Activated naive CD4-positive, alpha-beta T cell treated with anti-CD3 and anti-CD28 coated beads for 36 hours (primary cell): Measurements from ENCODE around the gene GPHB5. TPM values are rescaled to one million over a fixed set of nuclear protein-coding genes. Genes with fewer than 3 reads are reported as not detected.
"Not testable (repeated sequence)": the region's sequence is repeated elsewhere in the genome, so short reads cannot be mapped to it uniquely, and the experiment has no call there.

ENCODE experiments used
- CTCF ChIA-PET: fragments of 350-600 bp; sonication (Branson Sonifier 250); formaldehyde crosslinking; loops from one replicate; lab custom pipeline; 2021; ENCODE audit warnings: antibody characterized with exemption; lab: Charles Lee
- DNase-seq: peaks from one replicate; pipeline ENCODE4 v3.0.0-alpha.2; 2020
- H3K27ac Mint-ChIP-seq: one replicate; pipeline ENCODE4 v1.8.0; 2021; ENCODE audit warnings: mild to moderate bottlenecking, mixed read lengths
- H3K27me3 Mint-ChIP-seq: one replicate; pipeline ENCODE4 v1.8.0; 2021; ENCODE audit warnings: low read depth, mixed read lengths
- H3K36me3 Mint-ChIP-seq: one replicate; pipeline ENCODE4 v1.8.0; 2021; ENCODE audit warnings: low read depth, mixed read lengths
- H3K4me1 Mint-ChIP-seq: one replicate; pipeline ENCODE4 v1.8.0; 2021; ENCODE audit warnings: low read depth, mixed read lengths
- H3K4me3 Mint-ChIP-seq: one replicate; pipeline ENCODE4 v1.8.0; 2021; ENCODE audit warnings: mild to moderate bottlenecking, moderate library complexity, mixed read lengths
- H3K9me3 Mint-ChIP-seq: one replicate; pipeline ENCODE4 v1.8.0; 2021; ENCODE audit warnings: mixed read lengths
- intact Hi-C: fragments of 100-400 bp; cut with micrococcal nuclease; formaldehyde crosslinking; loops from one replicate; pipeline ENCODE4 v1.15.1; 2023
- total RNA-seq, 2 experiments: library from RNA; stranded (reverse); gene quantifications; one replicate each; pipeline ENCODE4 v1.2.3, GENCODE V29; 2021

GPHB5 gene
- total RNA-seq, 2 experiments from 2014 or later, result not detected

DNA sequence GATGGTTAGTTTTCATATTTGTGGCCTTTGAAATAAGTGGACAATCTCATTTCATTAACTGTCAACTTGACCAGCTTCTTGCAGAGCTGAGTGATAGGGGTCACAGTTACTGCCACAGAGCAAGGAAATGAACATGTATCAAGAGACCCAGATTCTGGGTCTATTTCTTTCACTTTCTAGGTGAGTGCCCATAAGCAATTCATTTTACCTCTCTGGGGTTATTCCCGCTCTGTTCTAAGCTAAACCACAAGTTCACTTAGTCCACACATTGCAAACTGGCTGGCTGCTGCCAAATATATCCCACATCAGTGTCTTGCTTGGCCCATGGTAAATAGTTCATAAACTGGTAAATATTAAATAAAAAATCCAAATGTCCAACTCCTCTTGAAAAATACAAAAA, 29.9 kb downstream of the GPHB5 start:
- Mint-ChIP-seq H3K4me1 (no peaks in the 10 kb centered on the region), H3K36me3 (no peaks in the 10 kb centered on the region), H3K9me3 (no peaks in the 10 kb centered on the region), H3K27me3 (peaks cover 10% of the 10 kb centered on the region), H3K4me3 (no peak overlapping the region), H3K27ac (no peak overlapping the region)
- intact Hi-C loops, result no loop called here
- CTCF ChIA-PET, result no interaction called here
- no peak for DNase-seq

DNA sequence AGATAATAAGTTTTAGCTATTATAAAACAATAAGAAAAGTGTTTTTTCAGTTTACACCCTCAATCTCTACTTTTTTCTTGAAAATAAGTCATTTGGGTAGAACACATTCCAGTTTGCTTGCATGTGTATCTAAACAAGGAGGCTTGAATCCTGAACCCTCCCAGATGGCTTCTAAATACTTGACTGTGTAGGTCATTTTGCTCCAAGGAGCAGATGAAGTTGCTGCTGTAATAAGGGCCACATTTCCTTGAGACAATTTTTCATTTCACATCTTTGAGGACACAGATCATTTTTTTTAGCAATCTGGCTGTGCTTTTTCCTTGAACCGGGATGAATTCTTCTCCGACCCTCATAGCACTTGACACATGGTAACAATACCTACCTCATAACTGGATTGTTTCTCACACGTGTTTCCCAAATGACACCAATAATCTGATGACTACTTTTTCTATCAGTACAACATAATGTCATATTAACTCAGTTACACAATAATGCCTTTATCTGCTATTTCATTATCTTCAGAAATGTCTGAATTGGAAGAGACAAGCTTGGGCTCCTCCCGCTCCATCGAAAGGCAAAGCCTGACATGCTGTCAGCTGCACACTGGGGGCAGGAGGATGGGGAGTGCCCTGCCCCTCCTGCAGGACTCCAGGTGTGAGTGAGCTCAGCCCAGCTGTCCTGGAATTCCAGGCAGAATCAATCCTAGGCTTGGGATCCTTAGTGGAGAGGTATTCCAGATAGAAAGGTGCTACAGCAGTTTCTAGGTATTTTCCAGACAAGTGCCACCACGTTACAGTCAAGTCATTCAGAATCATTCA, 30.9 kb downstream of the GPHB5 start:
- H3K27me3 Mint-ChIP-seq, result peaks cover 6% of the 10 kb centered on the region
- H3K36me3 Mint-ChIP-seq, result no peaks in the 10 kb centered on the region
- DNase-seq, result no peak
- no peaks in the 10 kb centered on the region for H3K4me1 Mint-ChIP-seq
- H3K4me3 Mint-ChIP-seq, result no peak overlapping the region
- intact Hi-C loops, result no loop called here
- H3K27ac Mint-ChIP-seq, result no peak overlapping the region
- no peaks in the 10 kb centered on the region for H3K9me3 Mint-ChIP-seq
- CTCF ChIA-PET, result interaction anchor here (0.5 kb wide), 1 partner anchor 159 kb away, joined by 3 read pairs; no protein-coding TSS in a partner anchor

DNA sequence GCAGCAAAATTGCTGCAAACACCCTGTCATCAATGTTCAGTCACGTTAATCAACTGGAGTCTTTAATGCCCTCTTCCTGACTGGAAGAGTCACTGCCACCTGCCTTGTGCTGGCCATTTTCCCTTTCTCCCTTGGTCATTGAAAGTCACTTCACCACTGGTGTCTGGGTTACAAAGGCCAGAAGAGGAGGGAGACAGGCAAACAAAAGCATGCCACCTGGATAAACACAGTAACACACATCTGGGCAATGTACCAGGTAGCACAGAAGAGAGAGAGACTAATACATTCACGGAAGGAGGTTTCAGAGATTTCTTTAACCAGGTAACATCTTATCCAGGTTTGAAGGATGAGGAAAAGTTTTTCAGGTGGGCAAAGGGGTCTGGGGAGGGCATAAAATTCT, 32.7 kb downstream of the GPHB5 start:
- Mint-ChIP-seq H3K27ac (no peak overlapping the region), H3K36me3 (no peaks in the 10 kb centered on the region), H3K4me3 (no peak overlapping the region), H3K4me1 (no peaks in the 10 kb centered on the region), H3K27me3 (peaks cover 4% of the 10 kb centered on the region), H3K9me3 (no peaks in the 10 kb centered on the region)
- intact Hi-C loops, result no loop called here
- DNase-seq, result no peak
- CTCF ChIA-PET, result no interaction called here

- no peaks in the 10 kb centered on the region for H3K27me3 Mint-ChIP-seq
- no peak overlapping the region for H3K27ac Mint-ChIP-seq
- intact Hi-C loops, result no loop called here
- H3K4me1 Mint-ChIP-seq, result no peaks in the 10 kb centered on the region
- H3K4me3 Mint-ChIP-seq, result no peak overlapping the region
- H3K36me3 Mint-ChIP-seq, result no peaks in the 10 kb centered on the region
- CTCF ChIA-PET, result interaction anchor here (1.4 to 1.6 kb wide), 2 partner anchors 8 to 1105 kb away, joined by 3 read pairs; no protein-coding TSS in a partner anchor
- H3K9me3 Mint-ChIP-seq, result no peaks in the 10 kb centered on the region
- no peak for DNase-seq
Measured at GRCh38 chr14:63283884-63284248, 34.9 kb downstream of the GPHB5 start.

- H3K4me3 Mint-ChIP-seq, result no peak overlapping the region
- no peaks in the 10 kb centered on the region for H3K9me3 Mint-ChIP-seq
- no peaks in the 10 kb centered on the region for H3K36me3 Mint-ChIP-seq
- no peak for DNase-seq
- no peaks in the 10 kb centered on the region for H3K27me3 Mint-ChIP-seq
- H3K27ac Mint-ChIP-seq, result no peak overlapping the region
- intact Hi-C loops, result no loop called here
- H3K4me1 Mint-ChIP-seq, result no peaks in the 10 kb centered on the region
- CTCF ChIA-PET, result interaction anchor here (0.5 to 1.6 kb wide), 3 partner anchors 7 to 1104 kb away, joined by 3 read pairs; no protein-coding TSS in a partner anchor
Measured at GRCh38 chr14:63282997-63283883, 35.5 kb downstream of the GPHB5 start.

GRCh38 chr14:63279933-63280332, 38.8 kb downstream of the GPHB5 start:
- H3K27me3 Mint-ChIP-seq, DNase-seq, H3K27ac Mint-ChIP-seq, H3K9me3 Mint-ChIP-seq, H3K36me3 Mint-ChIP-seq, H3K4me1 Mint-ChIP-seq, H3K4me3 Mint-ChIP-seq: not testable (repeated sequence)
- intact Hi-C loops, result loop anchor here (10.0 kb wide), 2 partner anchors 1385 to 1815 kb away; no protein-coding TSS in a partner anchor
- CTCF ChIA-PET, result interaction anchor here (0.7 kb wide), 1 partner anchor 274 kb away, joined by 3 read pairs; no protein-coding TSS in a partner anchor

DNA sequence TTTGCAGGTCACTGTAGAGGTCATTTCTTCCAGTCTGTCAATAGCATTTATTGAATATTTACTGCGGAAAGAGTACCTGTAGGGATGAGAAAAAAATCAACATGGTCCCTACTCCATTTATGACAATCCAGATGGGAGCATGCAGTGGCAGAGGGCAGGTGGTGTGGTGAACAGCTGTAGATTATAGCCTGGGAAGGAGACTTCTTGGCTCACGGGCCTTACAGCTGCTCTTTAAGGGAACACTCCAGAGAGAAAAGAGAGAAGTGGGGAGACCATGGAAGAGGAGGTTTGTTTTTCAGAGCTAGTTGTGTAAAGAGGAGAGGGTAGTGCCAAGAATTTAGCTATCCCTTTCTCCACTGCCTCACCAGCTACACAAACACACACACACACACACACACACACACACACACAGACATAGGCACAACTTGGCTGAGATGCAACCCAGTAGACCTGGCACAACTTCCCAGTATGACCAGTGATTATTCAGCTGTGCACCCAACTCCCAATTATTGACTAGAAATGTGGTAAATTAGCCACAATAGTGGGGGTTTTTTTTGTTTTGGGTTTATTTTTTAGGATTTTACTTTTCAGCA, 41.0 kb downstream of the GPHB5 start:
- Mint-ChIP-seq H3K36me3 (no peaks in the 10 kb centered on the region), H3K27ac (no peak overlapping the region), H3K9me3 (no peaks in the 10 kb centered on the region), H3K4me3 (no peak overlapping the region), H3K27me3 (no peaks in the 10 kb centered on the region), H3K4me1 (no peaks in the 10 kb centered on the region)
- intact Hi-C loops, result loop anchor here (10.0 kb wide), 2 partner anchors 1383 to 1813 kb away; no protein-coding TSS in a partner anchor
- CTCF ChIA-PET, result interaction anchor here (0.7 to 2.2 kb wide), 5 partner anchors 16 to 1095 kb away, joined by 3 to 5 read pairs (median 3); no protein-coding TSS in a partner anchor
- no peak for DNase-seq

- peaks cover 2% of the 10 kb centered on the region for H3K27me3 Mint-ChIP-seq
- intact Hi-C loops, result loop anchor here (1.0 to 10.0 kb wide), 5 partner anchors 102 to 1812 kb away; no protein-coding TSS in a partner anchor
- CTCF ChIA-PET, result interaction anchor here (0.7 to 2.2 kb wide), 5 partner anchors 15 to 1098 kb away, joined by 3 to 5 read pairs (median 3); no protein-coding TSS in a partner anchor
- no peaks in the 10 kb centered on the region for H3K36me3 Mint-ChIP-seq
- no peaks in the 10 kb centered on the region for H3K9me3 Mint-ChIP-seq
- DNase-seq, result no peak
- H3K27ac Mint-ChIP-seq, result no peak overlapping the region
- no peak overlapping the region for H3K4me3 Mint-ChIP-seq
- no peaks in the 10 kb centered on the region for H3K4me1 Mint-ChIP-seq
Measured at GRCh38 chr14:63276492-63277342, 42.0 kb downstream of the GPHB5 start.

DNA sequence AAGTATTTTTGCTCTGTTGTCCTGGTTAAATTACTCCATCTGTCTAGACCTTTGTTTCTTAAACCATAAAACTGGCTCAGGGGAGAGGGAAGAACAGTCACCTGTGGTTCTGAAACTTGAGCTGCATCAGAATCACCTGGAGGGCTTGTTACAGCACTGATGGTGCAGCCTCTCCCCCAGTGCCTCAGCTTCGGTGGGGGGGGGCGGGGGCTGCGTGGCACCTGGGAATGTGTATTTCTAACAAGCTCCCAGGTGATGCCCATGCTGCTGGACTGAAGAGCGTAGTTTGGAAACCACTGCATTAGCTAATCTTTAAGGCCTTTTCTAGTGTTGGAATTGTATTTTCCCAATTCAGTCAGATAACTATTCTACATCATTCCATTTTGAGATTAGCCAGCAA, 42.7 kb downstream of the GPHB5 start:
- Mint-ChIP-seq H3K4me1 (no peaks in the 10 kb centered on the region), H3K36me3 (no peaks in the 10 kb centered on the region), H3K27me3 (peaks cover 2% of the 10 kb centered on the region), H3K9me3 (no peaks in the 10 kb centered on the region), H3K4me3 (no peak overlapping the region), H3K27ac (no peak overlapping the region)
- CTCF ChIA-PET, result interaction anchor here (0.8 to 2.2 kb wide), 4 partner anchors 8 to 1113 kb away, joined by 3 to 5 read pairs (median 4); no protein-coding TSS in a partner anchor
- intact Hi-C loops, result loop anchor here (1.0 to 10.0 kb wide), 5 partner anchors 102 to 1811 kb away; no protein-coding TSS in a partner anchor
- DNase-seq, result no peak

GRCh38 chr14:63275611-63276010, 43.1 kb downstream of the GPHB5 start:
- H3K4me1 Mint-ChIP-seq, result no peaks in the 10 kb centered on the region
- CTCF ChIA-PET, result interaction anchor here (0.8 to 2.2 kb wide), 4 partner anchors 8 to 1112 kb away, joined by 3 to 5 read pairs (median 4); no protein-coding TSS in a partner anchor
- DNase-seq, result no peak

More at GRCh38 chr14:63275611-63276010, 43.1 kb downstream of the GPHB5 start:
- H3K36me3 Mint-ChIP-seq, result no peaks in the 10 kb centered on the region
- intact Hi-C loops, result loop anchor here (1.0 to 10.0 kb wide), 5 partner anchors 101 to 1811 kb away; no protein-coding TSS in a partner anchor
- no peaks in the 10 kb centered on the region for H3K9me3 Mint-ChIP-seq
- H3K27ac Mint-ChIP-seq, result no peak overlapping the region
- H3K27me3 Mint-ChIP-seq, result peaks cover 2% of the 10 kb centered on the region
- H3K4me3 Mint-ChIP-seq, result no peak overlapping the region
